ENCODE results near the gene CDK4. TPM values are rescaled to one million over a fixed set of nuclear protein-coding genes. Genes with fewer than 3 reads are reported as not detected.

Gene CDK4
- total RNA-seq, 1 experiment from 2014 or later: 210 TPM

GRCh38 chr12:57746025-57746424, 6.1 kb downstream of the CDK4 start:
- CTCF ChIA-PET: interaction anchor here (0.6 kb wide), 1 partner anchor 1410 kb away, joined by 5 read pairs; no protein-coding TSS in a partner anchor
- BruUV-seq (replicated peaks): no TSS peak
- Mint-ChIP-seq H3K36me3 (ENCODE audit: insufficient read depth, unreplicated experiment) (peaks cover 67% of the 10 kb centered on the region), H3K4me1 (ENCODE audit: low read depth, unreplicated experiment) (peaks cover 20% of the 10 kb centered on the region), H3K9me3 (ENCODE audit: unreplicated experiment) (no peaks in the 10 kb centered on the region), H3K27ac (ENCODE audit: unreplicated experiment) (peak overlapping the region; percentile 98), H3K27me3 (ENCODE audit: insufficient read depth, unreplicated experiment) (peaks cover under 1% of the 10 kb centered on the region), H3K4me3 (ENCODE audit: unreplicated experiment) (peak overlapping the region; percentile 96)
- no peaks in the 10 kb centered on the region for H3K9me3 ChIP-seq
- H3K4me3 ChIP-seq (ENCODE audit: low read depth, low read length): peak overlapping the region; percentile 64
- no peaks in the 10 kb centered on the region for H3K27me3 ChIP-seq (replicated peaks; ENCODE audit: control insufficient read depth, insufficient read depth, low read length)
- DNase-seq: no peak
- POLR2A ChIA-PET: no interaction called here
- peaks cover 3% of the 10 kb centered on the region; the same call in 1 of the 2 replicates for H3K36me3 ChIP-seq (ENCODE audit: control insufficient read depth, insufficient read depth, low read length)
- H3K4me1 ChIP-seq: peaks cover 14% of the 10 kb centered on the region
- intact Hi-C loops (cut with micrococcal nuclease; ENCODE audit: unreplicated experiment): no loop called here
- TF ChIP-seq, protein P1, sequence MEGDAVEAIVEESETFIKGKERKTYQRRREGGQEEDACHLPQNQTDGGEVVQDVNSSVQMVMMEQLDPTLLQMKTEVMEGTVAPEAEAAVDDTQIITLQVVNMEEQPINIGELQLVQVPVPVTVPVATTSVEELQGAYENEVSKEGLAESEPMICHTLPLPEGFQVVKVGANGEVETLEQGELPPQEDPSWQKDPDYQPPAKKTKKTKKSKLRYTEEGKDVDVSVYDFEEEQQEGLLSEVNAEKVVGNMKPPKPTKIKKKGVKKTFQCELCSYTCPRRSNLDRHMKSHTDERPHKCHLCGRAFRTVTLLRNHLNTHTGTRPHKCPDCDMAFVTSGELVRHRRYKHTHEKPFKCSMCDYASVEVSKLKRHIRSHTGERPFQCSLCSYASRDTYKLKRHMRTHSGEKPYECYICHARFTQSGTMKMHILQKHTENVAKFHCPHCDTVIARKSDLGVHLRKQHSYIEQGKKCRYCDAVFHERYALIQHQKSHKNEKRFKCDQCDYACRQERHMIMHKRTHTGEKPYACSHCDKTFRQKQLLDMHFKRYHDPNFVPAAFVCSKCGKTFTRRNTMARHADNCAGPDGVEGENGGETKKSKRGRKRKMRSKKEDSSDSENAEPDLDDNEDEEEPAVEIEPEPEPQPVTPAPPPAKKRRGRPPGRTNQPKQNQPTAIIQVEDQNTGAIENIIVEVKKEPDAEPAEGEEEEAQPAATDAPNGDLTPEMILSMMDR (IDR thresholded peaks at IDR 0.05; ENCODE audit: insufficient read depth in 1 of 2, low read depth in 1 of 2, low read length in 1 of 2, severe bottlenecking in 1 of 2, unreplicated experiment in 1 of 2): no peak

GRCh38 chr12:57745485-57745881, 6.6 kb downstream of the CDK4 start:
- peaks cover 6% of the 10 kb centered on the region for H3K27me3 Mint-ChIP-seq (ENCODE audit: insufficient read depth, unreplicated experiment)
- H3K4me3 ChIP-seq (ENCODE audit: low read depth, low read length): peak overlapping the region; percentile 64
- peaks cover 3% of the 10 kb centered on the region; the same call in 1 of the 2 replicates for H3K36me3 ChIP-seq (ENCODE audit: control insufficient read depth, insufficient read depth, low read length)
- H3K4me3 Mint-ChIP-seq (ENCODE audit: unreplicated experiment): peak overlapping the region; percentile 96
- no peaks in the 10 kb centered on the region for H3K9me3 ChIP-seq
- peaks cover 10% of the 10 kb centered on the region for H3K4me1 ChIP-seq
- H3K27ac Mint-ChIP-seq (ENCODE audit: unreplicated experiment): peak overlapping the region; percentile 98
- CTCF ChIA-PET: interaction anchor here (0.6 to 1.5 kb wide), 4 partner anchors 9 to 1409 kb away, joined by 4 to 10 read pairs (median 7); no protein-coding TSS in a partner anchor
- BruUV-seq (replicated peaks): TSS peak; percentile 49
- H3K36me3 Mint-ChIP-seq (ENCODE audit: insufficient read depth, unreplicated experiment): peaks cover 61% of the 10 kb centered on the region
- POLR2A ChIA-PET: interaction anchor here (0.5 to 1.2 kb wide), 3 partner anchors 13 to 1916 kb away, joined by 4 to 5 read pairs (median 4); partner anchors contain the start of genes DNAJC14, EEF1AKMT3 and METTL1
- no peaks in the 10 kb centered on the region for H3K27me3 ChIP-seq (replicated peaks; ENCODE audit: control insufficient read depth, insufficient read depth, low read length)
- TF ChIP-seq, protein P1 (IDR thresholded peaks at IDR 0.05; ENCODE audit: insufficient read depth in 1 of 2, low read depth in 1 of 2, low read length in 1 of 2, severe bottlenecking in 1 of 2, unreplicated experiment in 1 of 2): no peak
- H3K4me1 Mint-ChIP-seq (ENCODE audit: low read depth, unreplicated experiment): peaks cover 19% of the 10 kb centered on the region
- H3K9me3 Mint-ChIP-seq (ENCODE audit: unreplicated experiment): no peaks in the 10 kb centered on the region
- DNase-seq: peak in 1 of 2 experiments; percentile 19
- intact Hi-C loops (cut with micrococcal nuclease; ENCODE audit: unreplicated experiment): no loop called here

DNA sequence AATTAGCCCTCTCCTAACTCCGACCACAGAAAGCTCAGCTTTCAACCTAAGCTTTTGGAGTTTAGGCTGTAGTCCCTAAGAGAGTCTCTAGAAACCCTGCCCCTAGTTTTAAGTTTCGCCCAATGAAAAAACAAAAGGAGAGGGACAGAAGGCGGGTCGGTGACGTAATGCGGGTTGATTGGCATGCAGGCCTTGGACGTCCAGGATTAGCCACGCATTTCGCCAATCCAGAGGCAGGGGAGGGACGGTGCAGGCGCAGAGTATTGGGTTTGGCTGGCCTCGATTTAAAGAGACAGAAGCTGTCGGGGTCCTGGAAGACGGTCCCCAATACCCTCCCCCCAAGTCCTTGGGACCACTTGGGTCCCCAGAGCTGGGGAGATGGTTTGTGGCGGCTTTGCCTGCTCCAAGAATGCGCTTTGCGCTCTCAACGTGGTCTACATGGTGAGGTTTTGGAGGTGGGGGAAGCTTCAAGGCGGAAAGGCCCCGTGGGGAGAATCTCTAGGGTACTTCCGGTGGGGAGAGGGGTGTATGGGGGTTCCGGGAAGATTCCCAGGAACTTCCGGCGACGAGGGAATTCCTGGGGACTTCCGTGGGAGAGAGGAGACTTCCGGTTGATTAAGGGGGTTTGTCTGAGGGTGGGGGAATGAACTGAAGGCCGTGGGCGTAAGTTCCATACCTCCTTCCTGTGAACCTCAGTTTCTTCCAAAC, 7.2 kb downstream of the CDK4 start, which contains the start of gene TSPAN31:
Gene TSPAN31, plus strand, starts transcription at position 263 of the 708 bp plus-strand sequence. Its CDS starts 116 bp downstream, at position 379.
- H3K36me3 Mint-ChIP-seq (ENCODE audit: insufficient read depth, unreplicated experiment): peaks cover 57% of the 10 kb centered on the region
- peak within 1 kb of the TSS; percentile 98 for H3K27ac Mint-ChIP-seq (ENCODE audit: unreplicated experiment)
- Histone ChIP-seq H3K4me1 (peaks cover 10% of the 10 kb centered on the region), H3K4me3 (ENCODE audit: low read depth, low read length) (peak within 1 kb of the TSS; percentile 64), H3K27me3 (replicated peaks; ENCODE audit: control insufficient read depth, insufficient read depth, low read length) (no peaks in the 10 kb centered on the region), H3K9me3 (no peaks in the 10 kb centered on the region), H3K36me3 (ENCODE audit: control insufficient read depth, insufficient read depth, low read length) (no peaks in the 10 kb centered on the region; the same call in 1 of the 2 replicates)
- intact Hi-C loops (cut with micrococcal nuclease; ENCODE audit: unreplicated experiment): no loop called here
- no peaks in the 10 kb centered on the region for H3K9me3 Mint-ChIP-seq (ENCODE audit: unreplicated experiment)
- ChIA-PET POLR2A (interaction anchor here (0.5 to 1.2 kb wide), 6 partner anchors 9 to 1915 kb away, joined by 4 to 5 read pairs (median 4); partner anchors contain the start of genes DNAJC14, EEF1AKMT3 and METTL1), CTCF (interaction anchor here (0.7 to 1.5 kb wide), 5 partner anchors 9 to 162 kb away, joined by 3 to 10 read pairs (median 4); no protein-coding TSS in a partner anchor)
- H3K4me1 Mint-ChIP-seq (ENCODE audit: low read depth, unreplicated experiment): peaks cover 19% of the 10 kb centered on the region
- no TSS peak for BruUV-seq (replicated peaks)
- H3K4me3 Mint-ChIP-seq (ENCODE audit: unreplicated experiment): peak within 1 kb of the TSS; percentile 96
- peaks cover 6% of the 10 kb centered on the region for H3K27me3 Mint-ChIP-seq (ENCODE audit: insufficient read depth, unreplicated experiment)
- TF ChIP-seq, protein P1 (IDR thresholded peaks at IDR 0.05; ENCODE audit: insufficient read depth in 1 of 2, low read depth in 1 of 2, low read length in 1 of 2, severe bottlenecking in 1 of 2, unreplicated experiment in 1 of 2): no peak
- DNase-seq: peak; percentile 95 to 97
